ENCODE results near the gene UBE2H.
A peak's percentile ranks its signal among the peaks of the same experiment; 100 is the strongest.
"Not testable (repeated sequence)": the region's sequence is repeated elsewhere in the genome, so short reads cannot be mapped to it uniquely, and the experiment has no call there.

UBE2H gene

DNA sequence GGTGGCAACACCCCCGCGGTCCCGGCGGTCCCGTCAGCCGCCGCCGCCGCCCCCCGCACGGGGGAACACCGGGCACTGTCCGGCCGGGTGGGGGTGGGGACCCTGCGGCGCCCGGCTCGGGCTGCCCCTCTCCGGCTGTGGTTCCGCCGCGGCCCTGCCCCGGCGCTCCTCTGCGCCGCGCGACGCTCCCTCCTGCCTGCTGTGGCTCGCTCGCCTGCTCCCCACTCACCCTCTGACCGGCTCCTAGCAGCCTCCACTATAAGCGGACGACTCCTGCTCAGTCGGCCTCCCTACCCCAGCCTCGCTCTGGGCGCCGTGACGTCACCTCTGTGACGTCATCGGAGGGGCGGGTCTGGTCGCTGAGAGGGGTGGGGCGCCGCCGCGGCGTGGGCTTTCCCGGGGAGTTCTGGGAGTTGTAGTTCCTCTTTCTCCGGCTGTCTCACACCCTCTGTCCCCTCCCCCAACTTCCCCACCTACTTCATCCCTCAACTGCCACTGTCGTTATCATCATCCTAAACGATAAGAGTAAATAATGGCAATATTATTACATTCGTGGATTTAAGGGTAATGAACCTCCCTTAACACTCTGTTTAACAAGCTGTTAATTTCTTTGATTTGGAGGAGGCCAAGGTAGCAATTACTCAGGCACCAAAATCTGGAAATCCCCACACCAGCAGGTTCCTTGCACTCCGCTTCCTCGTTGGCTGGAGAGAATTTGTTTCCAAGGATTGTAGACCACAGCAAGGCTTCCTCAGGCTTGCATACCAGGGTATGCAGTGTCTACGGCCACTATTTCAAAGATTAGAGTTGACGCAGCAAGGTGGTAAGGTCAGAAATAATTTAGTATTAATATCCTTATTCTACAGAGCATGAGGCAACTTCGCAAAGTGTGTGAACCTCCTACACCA, at the start of gene UBE2H:
Gene UBE2H (minus strand): TSS at position 308 of the 908 bp plus-strand sequence. CDS start 405 bp downstream, outside the sequence.
- peak; percentile 88 to 89 (median 88) for DNase-seq (ENCODE audit: low read depth in 3 of 3)

GRCh38 chr7:129998446-129998845, 45.7 kb upstream of the UBE2H start:
- no peak for DNase-seq (ENCODE audit: low read depth in 3 of 3)

DNA sequence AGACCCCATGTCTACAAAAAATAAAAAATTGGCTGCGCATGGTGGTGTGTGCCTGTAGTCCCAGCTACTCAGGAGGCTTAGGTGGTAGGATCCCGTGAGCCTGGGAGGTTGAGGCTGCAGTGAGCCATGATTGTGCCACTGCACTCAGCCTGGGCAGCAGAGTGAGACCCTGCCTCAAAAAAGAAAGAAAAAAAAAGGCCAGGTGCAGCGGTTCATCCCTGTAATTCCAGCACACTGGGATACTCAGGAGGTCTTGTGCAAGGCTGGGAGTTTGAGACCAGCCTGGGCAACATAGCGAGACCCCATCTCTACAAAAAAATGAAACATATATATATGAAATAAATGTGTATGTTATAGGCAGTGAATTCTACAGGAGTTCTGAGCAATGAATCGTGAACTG, 44.5 kb upstream of the UBE2H start:
- DNase-seq (ENCODE audit: low read depth in 3 of 3) = no peak

GRCh38 chr7:129993275-129993674, 40.5 kb upstream of the UBE2H start:
- DNase-seq (ENCODE audit: low read depth in 3 of 3) = no peak

- DNase-seq (ENCODE audit: low read depth in 3 of 3) = no peak
These were observed 37.8 kb upstream of the UBE2H start for GRCh38 chr7:129990403-129991192.

GRCh38 chr7:129989466-129989865, 36.7 kb upstream of the UBE2H start:
- DNase-seq (ENCODE audit: low read depth in 3 of 3) = no peak

GRCh38 chr7:129986600-129986999, 33.8 kb upstream of the UBE2H start:
- no peak for DNase-seq (ENCODE audit: low read depth in 3 of 3)

DNA sequence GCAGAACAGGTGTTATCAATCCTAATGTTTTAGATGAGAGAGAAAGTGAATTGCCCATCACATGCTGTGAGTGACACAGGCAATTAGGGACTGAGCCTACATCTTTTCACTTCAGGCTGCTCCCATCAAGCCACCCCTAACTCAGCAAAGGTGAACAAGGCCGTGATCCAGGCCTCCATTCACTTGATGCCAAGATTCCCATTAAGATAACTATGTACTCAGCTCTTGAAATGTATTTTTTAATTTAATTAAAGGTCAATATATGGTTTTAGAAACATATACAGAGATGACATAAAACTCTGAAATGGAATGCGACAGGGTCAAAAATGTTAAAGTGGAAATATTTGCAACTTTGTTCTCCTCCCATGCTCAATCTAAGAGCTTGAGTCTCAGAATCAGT, 27.9 kb upstream of the UBE2H start:
- no peak for DNase-seq (ENCODE audit: low read depth in 3 of 3)

DNA sequence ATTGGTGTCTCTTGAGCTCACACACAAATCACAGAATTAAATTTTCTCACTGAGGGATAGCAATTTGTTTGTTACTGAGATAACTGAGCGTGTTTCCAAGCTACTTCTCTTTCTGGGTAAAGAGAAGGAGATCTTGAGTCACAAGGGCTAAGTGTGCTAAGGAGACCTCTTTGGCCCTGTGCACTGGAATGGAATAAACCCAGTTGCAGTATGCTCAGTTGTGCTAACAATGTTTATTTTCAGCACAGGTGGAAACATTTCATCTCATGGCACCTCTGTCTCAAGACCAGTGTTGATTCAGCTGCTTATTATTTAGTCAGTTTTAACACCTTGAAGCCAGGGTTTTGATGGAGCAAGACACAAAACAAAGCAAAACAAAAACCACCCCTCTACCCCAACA, 22.5 kb upstream of the UBE2H start:
- no peak for DNase-seq (ENCODE audit: low read depth in 3 of 3)

- no peak for DNase-seq (ENCODE audit: low read depth in 3 of 3)
These were observed 18.1 kb upstream of the UBE2H start for GRCh38 chr7:129970816-129971215.

DNA sequence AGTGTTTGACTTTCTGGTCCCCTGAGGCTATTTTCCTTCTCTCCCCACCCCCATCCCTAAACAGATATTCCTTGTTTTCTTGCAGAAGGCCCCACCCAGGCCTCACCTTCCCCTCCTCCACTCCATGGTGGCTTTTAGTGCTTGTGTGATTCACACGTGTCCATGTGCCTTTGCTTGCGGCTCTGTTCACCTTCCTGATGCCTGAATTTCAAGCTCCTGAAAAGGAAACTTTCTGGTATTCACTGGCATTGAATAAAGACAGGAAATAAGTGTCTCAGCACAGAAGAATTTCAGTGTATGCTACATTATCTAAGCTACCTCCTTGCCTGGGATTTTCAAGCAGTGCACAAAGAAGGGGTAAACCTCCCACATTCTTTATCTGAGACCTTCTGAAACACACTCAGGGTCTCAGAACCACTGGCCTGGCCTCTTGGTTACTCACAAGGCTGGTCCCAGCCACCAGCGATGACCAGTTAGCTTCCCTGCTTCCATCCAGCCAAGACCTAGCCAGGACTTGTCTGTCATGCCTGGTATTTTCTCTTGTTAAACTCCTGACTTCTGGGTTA, 17.2 kb upstream of the UBE2H start:
- no peak for DNase-seq (ENCODE audit: low read depth in 3 of 3)

DNA sequence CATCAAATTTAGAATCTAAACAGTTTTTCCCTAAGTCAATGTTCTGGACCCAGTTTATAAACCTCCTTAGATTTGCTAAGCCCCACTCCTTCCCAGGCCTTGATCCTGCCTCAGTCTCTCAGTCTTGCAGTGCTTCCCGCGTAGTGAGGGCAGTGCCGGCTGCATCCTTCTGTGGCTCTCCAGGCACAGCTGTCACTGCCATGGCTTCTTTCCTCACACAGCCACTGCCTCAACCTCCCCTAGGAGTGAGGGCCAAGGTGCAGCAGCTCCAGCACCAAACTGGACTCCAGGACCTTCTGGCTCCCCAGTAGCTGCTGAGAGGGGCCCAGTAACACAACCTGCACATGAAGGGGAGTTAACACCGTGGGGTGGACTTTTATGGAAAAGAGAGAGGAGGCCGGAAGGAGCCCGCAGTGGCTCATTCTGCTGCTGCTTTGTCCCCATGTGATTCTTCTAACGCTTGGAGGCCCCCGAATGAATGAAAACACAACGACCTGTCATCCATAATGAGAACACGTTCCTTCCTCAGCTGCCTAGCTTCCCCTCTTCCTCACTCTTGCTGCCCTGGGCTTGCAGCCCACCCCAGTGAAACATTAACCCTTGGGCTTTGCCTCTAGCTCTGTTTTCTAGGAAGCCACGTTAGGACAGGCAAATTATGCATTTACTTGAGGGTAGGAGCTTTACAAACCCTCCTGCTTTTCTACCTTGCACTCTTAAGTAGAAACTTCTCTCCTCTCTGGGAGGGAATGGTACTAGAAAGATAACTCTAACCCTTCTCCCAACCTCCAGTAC, 16.0 kb upstream of the UBE2H start:
- no peak for DNase-seq (ENCODE audit: low read depth in 3 of 3)

DNA sequence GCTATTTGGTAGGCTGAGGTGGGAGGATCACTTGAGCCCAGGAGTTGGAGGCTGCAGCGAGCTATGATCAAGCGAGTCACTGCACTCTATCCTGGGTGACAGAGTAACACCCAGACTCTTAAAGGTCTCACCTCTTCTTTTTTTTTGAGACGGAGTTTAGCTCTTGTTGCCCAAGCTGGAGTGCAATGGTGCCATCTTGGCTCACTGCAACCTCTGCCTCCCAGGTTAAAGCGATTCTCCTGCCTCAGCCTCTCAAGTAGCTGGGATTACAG, 7.4 kb upstream of the UBE2H start:
- not testable (repeated sequence) for DNase-seq (ENCODE audit: low read depth in 3 of 3)

- DNase-seq (ENCODE audit: low read depth in 3 of 3) = no peak
These were observed 6.9 kb upstream of the UBE2H start for GRCh38 chr7:129959471-129960203.

DNA sequence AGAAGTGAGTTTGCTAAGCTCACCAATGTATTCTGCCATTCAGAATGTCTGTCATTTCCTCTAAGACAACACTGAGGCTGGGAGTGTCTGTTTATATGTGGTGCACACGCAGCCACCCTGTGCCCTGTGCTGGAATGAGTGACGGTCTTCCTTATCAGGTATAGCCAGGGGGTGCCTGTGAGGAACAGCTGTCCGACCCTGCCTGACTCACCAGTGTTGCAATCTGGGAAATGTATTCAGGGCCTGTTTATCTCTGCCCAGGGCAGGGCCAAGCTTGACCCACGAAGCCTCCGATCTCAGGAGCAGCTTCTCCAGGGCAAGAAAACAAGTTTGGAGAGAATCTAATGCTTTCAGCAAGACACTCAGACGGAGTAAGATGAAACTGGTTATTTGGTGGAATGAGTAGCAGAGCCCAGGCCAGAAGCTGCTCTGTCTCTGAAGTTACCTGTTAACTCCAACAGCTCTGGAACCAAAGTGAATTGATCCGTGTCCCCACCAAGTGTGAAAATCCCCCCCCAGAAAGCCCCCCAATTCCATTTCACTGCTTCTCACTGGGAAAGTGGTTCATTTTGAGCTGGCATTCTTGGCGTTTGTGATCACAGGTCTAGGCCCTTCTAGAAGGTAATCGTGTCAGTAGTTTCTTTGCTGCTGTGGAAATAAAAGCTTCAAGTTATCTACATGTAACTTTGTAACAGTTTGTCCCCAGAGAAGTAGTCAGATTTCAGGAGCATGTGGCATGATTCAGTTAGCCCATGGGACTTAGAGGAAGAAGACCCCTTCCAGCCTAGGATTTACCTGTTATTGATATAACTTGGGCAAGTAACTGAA, 6.1 kb upstream of the UBE2H start:
- no peak for DNase-seq (ENCODE audit: low read depth in 3 of 3)

DNA sequence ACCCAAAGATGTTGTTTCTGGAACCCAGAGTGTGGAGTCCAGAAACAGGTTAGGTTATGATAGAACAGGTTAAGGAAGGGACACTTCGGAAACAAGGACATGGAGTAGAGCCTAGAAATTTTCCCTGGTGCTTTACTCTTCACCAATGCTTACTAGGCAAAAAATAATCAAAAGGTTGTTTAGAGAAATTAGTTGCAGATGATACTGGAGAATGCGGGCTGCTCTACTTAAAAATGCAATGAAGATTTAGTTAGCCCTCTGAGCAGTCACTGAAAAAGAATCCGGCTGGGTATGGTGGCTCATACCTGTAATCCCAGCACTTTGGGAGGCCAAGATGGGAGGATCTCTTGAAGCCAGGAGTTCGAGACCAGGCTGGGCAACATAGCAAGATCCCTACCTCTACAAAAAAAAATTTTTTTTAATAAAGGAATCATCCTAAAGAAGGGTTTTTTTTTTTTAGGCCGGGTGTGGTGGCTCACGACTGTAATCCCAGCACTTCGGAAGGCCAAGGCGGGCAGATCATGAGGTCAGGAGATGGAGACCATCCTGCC, 3.3 kb upstream of the UBE2H start:
- DNase-seq (ENCODE audit: low read depth in 3 of 3) = no peak

GRCh38 chr7:129952086-129952652, 591 bp downstream of the UBE2H start:
- DNase-seq (ENCODE audit: low read depth in 3 of 3) = no peak

DNA sequence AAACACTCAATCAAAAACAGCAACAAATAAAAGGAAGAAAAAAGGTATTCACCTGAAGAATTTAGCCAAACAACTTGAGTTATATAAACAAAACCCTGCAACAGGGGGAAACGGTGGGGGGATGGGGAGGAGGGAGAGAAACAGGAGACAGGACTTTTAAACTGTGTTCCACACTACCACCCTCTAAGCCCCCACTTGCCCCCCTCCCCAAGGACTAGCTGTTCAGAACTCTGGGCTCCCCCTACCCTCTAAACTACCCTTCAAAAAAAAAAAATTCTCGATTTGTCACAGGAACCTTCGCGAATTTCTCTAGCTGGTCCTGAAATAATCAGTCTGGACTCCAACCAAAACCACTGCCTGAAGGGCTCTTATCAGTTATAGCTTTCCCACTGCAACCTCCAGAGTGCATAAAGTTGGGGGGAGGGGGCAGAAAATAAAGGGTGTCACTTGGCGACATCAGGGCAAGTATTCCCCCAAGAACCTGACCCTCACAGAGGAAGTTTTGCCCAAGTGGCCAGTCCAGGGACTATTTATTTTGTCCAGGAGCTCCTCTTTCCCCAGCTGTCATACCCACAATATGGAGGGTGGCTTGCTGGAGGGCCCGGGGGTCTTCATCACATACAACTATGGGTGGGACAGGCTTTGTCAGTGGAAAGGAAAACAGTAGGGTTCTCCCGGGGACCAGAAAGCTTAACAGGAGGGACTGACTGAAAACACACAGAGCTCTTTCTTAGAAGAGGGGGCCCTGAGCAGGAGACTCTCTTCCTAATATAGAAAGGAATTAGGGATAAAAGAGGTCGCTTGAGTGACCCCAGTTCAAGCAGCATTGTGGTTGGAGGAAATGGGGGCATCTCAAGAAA, 1.3 kb downstream of the UBE2H start:
- DNase-seq (ENCODE audit: low read depth in 3 of 3) = no peak

- no peak for DNase-seq (ENCODE audit: low read depth in 3 of 3)
These were observed 1.9 kb downstream of the UBE2H start for GRCh38 chr7:129950933-129951225.
